Lower leg skin (tissue), 3 donors: ENCODE results near the gene ATOH8.

ENCODE experiments used
- CTCF ChIP-seq, 3 donors: fragments of 450-650 bp; IDR thresholded peaks; one replicate each; pipeline ENCODE4 v1.5.1; 2016; ENCODE audit warnings: antibody characterized with exemption in 3 of 3, mild to moderate bottlenecking in 3 of 3, moderate library complexity in 2 of 3
- POLR2A ChIP-seq, 2 donors: fragments of 450-650 bp; IDR thresholded peaks; one replicate each; pipeline ENCODE4 v1.6.1; 2016 to 2017; ENCODE audit warnings: antibody characterized with exemption in 2 of 2, mild to moderate bottlenecking in 1 of 2, moderate library complexity in 1 of 2

GRCh38 chr2:85722519-85722918 is 31.3 kb upstream of the ATOH8 start:
- TF ChIP-seq CTCF (IDR thresholded peaks at IDR 0.05) (no peak), POLR2A (IDR thresholded peaks at IDR 0.05) (no peak)
